HuH-7.5 (cell line): Measurements from ENCODE around the gene SLC18A2.
A peak's percentile ranks its signal among the peaks of the same experiment; 100 is the strongest.
"Not testable (repeated sequence)": the region's sequence is repeated elsewhere in the genome, so short reads cannot be mapped to it uniquely, and the experiment has no call there.

ENCODE experiments used
- DNase-seq: peaks from one replicate; pipeline ENCODE4 v3.0.0; 2011; ENCODE audit warnings: low spot score

SLC18A2 gene

DNA sequence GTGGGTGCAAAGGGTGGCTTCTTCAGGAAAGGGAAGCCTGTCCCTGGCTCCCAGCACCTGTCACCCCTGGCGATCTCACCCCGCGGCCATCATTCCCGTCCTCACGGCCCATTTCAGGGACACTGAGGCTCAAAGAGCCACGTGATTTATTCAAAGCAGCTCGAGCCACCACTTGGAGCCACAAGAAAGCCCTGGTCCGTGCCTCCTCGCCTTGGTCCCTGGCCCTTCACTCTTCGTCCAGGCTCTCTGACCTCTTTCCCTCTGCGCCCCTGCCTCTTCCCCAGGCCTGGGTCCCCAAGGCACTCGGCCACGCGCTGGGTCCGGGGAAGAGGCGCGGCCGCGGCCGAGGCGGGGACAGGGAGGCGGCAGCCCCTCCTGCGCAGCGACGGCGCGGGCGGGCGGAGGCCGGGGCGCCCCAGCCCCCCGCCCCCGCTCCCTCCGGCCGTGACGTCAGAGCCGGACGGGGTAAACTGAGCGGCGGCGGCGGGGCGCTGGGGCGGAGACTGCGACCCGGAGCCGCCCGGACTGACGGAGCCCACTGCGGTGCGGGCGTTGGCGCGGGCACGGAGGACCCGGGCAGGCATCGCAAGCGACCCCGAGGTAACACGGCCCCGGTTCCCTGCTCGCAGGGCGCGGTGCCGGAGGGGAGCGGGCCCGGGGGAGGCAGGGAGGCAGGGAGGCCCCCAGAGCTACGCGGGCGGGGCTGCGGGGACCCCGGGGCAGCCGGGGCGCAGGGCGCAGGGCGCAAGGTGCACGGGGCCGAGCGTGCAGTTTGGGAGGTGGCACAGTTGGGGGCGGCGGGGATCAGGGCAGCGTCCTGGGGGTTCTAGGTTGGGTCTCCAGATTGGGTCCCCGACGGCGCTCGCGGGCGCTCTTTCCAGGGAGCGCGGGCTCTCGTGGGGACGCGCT lies at the start of gene SLC18A2:
Gene SLC18A2 (plus strand): TSS at position 494 of the 909 bp plus-strand sequence. CDS start 580 bp downstream, outside the sequence.
- no peak for DNase-seq

- no peak for DNase-seq
Observed at GRCh38 chr10:117197189-117197588, 43.7 kb upstream of the SLC18A2 start, which contains the start of gene KCNK18. Gene KCNK18 (plus strand): TSS chr10:117197489. CDS start chr10:117197489, 0 bp downstream.

GRCh38 chr10:117198088-117198487 lies 42.8 kb upstream of the SLC18A2 start:
- DNase-seq, result no peak

GRCh38 chr10:117201826-117202225 lies 39.1 kb upstream of the SLC18A2 start:
- no peak for DNase-seq

DNA sequence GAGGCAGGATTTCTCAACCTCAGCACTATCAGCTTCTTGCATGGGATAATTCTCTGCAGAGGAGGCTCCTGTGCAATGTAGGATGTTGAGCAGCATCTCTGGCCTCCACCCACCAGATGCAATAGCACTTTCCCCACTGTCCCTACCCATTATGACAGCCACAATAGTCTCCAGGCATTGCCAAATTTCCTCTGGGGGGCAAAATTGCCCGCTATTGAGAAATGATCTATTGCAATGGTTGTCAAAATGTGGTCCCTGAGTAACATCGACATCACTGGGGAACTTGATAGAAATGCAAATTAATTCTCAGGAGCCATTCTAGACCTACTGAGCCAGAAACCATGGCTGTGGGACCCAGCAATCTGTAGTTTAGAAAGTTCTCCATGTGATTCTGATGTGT lies 36.6 kb upstream of the SLC18A2 start:
- no peak for DNase-seq

GRCh38 chr10:117212176-117212575 lies 28.7 kb upstream of the SLC18A2 start:
- DNase-seq, result no peak

GRCh38 chr10:117214401-117214800 lies 26.5 kb upstream of the SLC18A2 start:
- DNase-seq, result no peak

- DNase-seq, result no peak
Observed at GRCh38 chr10:117215079-117215478, 25.8 kb upstream of the SLC18A2 start.

DNA sequence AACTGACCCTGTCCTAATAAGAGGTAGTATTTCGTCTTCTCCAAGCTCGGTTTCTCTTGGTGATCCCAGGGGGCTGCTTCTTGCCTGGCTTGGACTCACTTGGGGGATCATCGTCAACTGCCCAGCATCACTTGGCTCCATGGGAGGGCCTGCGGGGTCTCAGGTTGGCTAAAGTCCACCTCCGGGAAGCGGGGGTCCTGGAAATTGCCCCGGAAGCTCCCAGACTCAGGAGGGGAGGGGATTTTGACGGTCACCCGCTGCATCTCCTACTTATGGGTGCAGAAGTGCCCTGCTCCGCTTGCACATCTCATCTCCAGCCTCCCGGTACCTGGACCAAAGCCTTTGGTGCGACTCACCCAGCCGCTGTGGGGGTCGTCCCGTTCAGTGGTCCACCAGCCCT lies 24.9 kb upstream of the SLC18A2 start:
- no peak for DNase-seq

- DNase-seq, result peak; percentile 63
Observed at GRCh38 chr10:117216611-117217195, 24.2 kb upstream of the SLC18A2 start.

- DNase-seq, result no peak
Observed at GRCh38 chr10:117217196-117217761, 23.6 kb upstream of the SLC18A2 start.

DNA sequence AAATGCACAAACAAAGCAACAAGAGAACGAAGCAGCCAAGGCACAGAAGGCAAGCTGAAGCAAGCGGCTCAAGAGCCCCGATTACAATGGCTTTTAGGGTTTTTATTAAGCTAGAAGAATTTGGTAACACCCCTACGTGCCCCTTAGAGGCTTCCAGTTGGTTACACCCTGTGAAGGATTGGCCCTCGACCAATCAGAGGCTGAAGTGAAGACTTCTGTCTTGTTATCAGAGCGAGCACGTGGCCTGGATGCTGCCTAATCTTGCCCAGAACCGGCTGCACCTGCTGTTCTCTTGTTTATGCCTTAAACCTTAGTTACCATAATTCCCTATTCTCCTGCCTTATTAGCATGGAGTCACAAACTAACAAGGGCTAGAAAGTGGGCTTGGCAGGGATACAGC lies 22.3 kb upstream of the SLC18A2 start:
- DNase-seq, result no peak

- DNase-seq, result no peak
Observed at GRCh38 chr10:117221156-117221711, 19.7 kb upstream of the SLC18A2 start.

GRCh38 chr10:117222552-117222951 lies 18.4 kb upstream of the SLC18A2 start:
- DNase-seq, result no peak

GRCh38 chr10:117222976-117223692 lies 17.8 kb upstream of the SLC18A2 start:
- no peak for DNase-seq

DNA sequence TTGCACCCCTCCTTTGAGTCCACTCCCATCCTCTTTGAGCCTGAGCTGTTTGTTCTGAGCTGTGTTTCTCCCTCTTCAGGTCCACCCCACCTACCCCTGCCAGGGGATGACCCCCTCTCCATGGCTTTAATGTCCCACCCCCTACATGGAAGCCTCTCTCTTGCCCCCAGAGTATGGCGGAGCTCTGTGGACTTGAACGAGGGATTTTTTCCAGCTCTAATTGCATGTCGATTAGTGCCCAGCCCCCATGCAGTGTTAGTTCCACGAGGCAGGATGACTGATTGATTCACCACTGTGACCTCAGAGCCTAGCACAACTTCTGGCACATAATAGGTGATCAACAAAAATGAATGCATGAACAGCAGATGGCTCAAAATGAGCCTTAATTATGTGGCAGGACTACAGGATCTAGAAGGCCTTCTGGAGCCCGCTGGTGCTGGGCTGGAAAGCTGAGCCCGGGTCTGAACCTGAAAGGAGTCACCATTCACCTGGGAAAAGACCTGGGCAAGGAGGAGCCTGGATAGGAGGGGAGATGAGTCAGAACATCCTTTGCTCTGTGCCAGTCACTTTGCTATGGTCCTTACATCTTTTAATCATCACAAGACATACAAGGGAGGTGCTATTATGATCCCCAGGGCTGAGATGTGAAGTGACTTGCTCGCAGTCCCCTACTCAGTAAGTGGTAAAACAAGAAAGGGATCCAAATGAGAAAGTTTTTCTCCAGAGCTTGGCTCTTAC lies 17.1 kb upstream of the SLC18A2 start:
- no peak for DNase-seq

- DNase-seq, result no peak
Observed at GRCh38 chr10:117224881-117225280, 16.0 kb upstream of the SLC18A2 start.

DNA sequence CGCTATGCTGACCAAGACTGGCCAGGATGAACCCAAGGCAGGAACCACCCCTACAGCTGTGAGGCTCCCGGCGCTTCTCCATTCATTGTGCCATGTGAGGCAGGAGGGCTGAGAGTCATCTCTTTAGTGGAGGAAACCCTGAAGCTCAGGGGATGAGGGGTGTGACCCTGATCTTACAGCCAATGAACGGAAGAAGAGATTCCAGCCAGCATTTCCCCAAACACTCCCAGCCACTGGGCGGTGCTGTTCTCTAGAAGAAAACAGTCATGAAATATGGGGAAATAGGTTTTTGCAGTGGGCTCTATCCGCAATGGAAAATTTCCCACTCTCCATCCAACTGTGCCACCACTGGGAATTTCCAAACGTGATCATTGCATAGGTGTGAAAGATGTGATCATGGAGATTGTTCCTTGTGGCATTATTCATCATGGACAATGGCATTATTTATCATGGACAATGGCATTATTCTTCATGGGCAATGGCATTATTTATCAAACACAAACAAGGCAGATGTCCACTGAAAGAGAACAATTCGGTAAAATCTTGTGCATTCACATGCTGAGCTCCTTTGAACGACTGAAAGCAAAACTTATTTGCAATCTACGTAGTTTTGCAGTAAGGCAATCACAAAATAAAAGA lies 14.0 kb upstream of the SLC18A2 start:
- DNase-seq, result no peak

- no peak for DNase-seq
Observed at GRCh38 chr10:117228210-117228609, 12.7 kb upstream of the SLC18A2 start.

GRCh38 chr10:117230107-117230506 lies 10.8 kb upstream of the SLC18A2 start:
- not testable (repeated sequence) for DNase-seq
